Astrocyte (in vitro differentiated cells and primary cell): Measurements from ENCODE around the gene TMEM170B.

Source experiments
- CTCF ChIP-seq: IDR thresholded peaks from 2 replicates; pipeline ENCODE4 v1.5.1; 2011; ENCODE audit warnings: low read depth, mild to moderate bottlenecking, inconsistent platforms, low read length, moderate library complexity; ENCODE audit not compliant: insufficient read depth
- EZH2 ChIP-seq: IDR thresholded peaks from 2 replicates; pipeline ENCODE4 v1.6.1; 2012; ENCODE audit warnings: mild to moderate bottlenecking, low read length, inconsistent platforms; ENCODE audit not compliant: insufficient read depth

- no peak for TF ChIP-seq CTCF
- no peak for TF ChIP-seq EZH2
These were observed 14.9 kb downstream of the TMEM170B start for GRCh38 chr6:11552442-11552841.
